Daoy (cell line): Measurements from ENCODE around the gene PRKCSH. TPM values are rescaled to one million over a fixed set of nuclear protein-coding genes. Genes with fewer than 3 reads are reported as not detected.
"Not testable (repeated sequence)": the region's sequence is repeated elsewhere in the genome, so short reads cannot be mapped to it uniquely, and the experiment has no call there.

ENCODE experiments used
- DNase-seq: peaks from one replicate; pipeline ENCODE4 v3.0.0-alpha.2; 2015; ENCODE audit warnings: low read depth
- total RNA-seq: library from RNA; depleted of rRNA; stranded (reverse); fragments of >200 nt; shearing (Covaris generic); gene quantifications from 2 replicates; pipeline ENCODE4 v1.2.3, GENCODE V29; 2014

Gene PRKCSH
- total RNA-seq, 1 experiment from 2014 or later, result 85.8 TPM

- no peak for DNase-seq
Measured at GRCh38 chr19:11418549-11419506, 16.6 kb upstream of the PRKCSH start, which contains the start of gene RGL3. Gene RGL3, minus strand, starts transcription at chr19:11419314. Its CDS starts 36 bp downstream, at chr19:11419278.

DNA sequence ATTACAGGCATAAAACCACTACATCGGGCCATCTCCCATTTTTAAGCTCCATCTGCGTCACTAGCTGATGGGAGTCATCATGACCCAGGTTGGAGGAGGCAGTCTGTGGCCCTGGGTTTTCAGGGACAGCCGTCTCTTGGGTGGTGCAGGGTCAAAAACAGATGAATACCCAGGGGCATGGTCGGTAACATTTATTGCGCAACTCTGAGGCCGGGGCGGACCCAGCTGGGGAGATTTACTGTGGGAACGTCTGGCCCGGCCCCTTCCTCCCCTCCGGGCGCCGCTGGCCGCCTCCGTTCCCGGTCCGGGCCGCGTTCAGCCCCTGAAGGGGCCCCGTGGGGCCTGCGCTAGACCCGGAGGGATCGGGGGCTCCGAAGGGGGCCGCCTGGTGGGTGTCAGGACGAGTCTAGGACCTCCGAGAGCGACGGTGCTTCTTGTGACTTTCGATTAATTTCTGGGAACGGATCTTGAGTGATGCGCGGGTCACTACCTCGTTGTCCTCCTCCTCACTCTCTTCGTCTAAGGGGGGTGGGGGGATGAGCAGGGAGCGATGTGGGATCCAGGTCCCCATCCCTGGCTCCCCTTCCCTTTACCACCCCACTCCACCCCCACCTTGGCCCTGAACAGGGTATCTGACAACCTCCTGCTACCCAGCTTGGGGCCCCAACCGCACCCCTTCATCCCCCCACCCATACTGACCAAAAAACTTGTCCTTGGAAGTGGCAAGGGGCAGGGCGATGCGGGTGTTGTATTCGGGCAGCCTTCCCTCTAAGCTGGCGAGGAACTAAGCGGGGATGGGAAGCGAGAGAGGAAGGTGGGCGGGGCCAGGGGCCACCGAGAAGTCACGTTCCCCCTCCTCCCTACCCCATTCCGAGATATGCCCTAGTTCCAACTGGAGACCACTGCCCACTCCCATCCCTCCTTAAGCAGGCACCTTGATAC, 14.7 kb upstream of the PRKCSH start:
- no peak for DNase-seq

GRCh38 chr19:11421371-11422098, 13.9 kb upstream of the PRKCSH start:
- peak; percentile 25 for DNase-seq

DNA sequence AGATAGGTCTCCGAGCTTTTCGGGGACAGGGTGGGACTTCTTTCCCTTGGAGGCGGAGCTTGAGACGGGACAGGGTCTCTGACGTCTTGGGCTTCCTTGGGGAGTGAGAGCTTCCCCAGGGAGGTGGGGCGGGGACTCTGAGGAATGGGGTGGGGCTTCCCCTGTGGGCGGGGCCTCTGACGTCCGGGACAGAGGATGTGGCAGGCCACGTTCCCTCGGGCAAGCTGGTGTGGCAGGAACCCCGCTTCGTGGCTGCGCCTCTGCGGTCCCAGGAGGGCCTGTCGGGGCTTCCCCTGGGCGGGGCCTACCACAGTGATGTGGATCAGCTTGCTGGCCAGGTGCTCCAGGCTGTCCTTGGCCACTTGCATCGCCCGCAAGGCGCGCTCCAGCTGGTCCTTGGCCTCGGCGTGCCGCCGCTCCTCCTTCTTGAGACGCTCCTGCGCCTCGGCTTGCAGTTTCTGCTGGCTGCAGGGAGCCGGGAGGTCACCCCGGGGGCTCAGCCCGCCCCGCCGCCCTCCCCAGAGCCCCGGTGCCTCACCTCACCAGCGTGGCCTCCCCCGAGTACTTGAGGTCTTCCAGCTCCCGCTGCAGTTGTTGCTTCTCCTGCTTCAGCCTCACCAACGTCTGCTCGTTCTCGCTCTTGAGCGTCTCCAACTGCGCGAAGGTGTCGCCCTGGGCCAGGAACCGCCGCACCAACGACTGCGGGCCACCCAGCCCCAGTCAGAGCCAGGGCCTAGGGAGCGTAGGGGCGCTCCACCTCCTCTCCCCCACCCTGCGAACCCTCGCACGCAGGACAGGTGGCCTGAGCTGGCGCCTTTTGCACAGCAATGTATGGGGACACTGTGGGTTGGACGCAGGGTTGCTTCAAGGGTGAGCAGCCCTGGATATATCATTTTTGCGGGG, 13.0 kb upstream of the PRKCSH start:
- peak; percentile 77 for DNase-seq

DNA sequence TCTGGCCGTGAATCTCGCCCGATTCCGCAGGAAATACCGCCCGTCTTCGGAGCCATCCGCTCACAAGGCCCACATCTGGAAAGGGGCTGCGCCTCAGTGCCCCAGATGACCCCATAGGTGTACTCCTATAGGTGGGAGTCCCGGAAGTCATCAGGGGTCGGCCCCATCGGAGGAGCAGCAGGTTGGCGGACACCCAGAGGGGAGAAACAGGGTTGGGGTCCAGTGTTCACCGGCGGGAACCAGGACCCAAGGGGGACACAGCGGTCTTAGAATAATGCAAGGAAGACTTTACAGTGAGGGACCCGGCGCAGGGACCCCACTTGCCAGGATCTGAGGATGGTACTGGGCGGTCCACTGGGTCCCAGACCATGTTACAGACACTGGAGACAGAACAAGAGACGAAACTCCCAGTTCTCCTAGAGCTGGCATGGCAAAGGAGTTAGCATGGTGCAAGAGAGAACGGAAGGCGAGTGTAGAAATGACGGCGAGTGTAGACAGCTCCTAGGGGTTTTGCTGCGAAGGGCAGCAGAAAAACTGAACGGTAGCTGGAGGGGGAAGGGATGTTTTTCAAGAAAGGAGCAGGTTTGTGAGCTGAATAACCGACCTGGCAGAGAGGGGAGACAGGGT, 12.2 kb upstream of the PRKCSH start:
- no peak for DNase-seq

GRCh38 chr19:11423791-11424181, 11.6 kb upstream of the PRKCSH start:
- no peak for DNase-seq

GRCh38 chr19:11425719-11426457, 9.5 kb upstream of the PRKCSH start:
- DNase-seq, result no peak

DNA sequence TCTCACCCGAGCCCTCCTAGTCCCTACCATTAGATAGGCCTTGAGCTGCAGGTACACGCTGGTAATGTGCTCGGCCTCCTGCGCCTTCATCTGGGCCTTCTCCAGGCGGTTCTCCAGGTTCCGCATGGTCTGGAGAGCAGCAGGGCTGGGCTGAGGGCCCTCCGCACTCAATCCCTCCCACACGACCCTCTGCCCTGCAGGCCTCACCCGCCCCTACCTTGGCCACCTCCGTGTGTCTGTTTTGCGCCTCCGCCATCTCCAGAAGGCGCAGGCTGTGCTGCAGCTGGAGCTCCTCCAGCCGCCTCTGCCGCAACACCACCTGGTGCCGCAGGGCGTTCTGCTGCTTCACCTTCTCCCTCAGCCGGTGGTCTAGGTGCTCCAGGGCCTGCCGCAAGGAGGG, 8.8 kb upstream of the PRKCSH start:
- no peak for DNase-seq

DNA sequence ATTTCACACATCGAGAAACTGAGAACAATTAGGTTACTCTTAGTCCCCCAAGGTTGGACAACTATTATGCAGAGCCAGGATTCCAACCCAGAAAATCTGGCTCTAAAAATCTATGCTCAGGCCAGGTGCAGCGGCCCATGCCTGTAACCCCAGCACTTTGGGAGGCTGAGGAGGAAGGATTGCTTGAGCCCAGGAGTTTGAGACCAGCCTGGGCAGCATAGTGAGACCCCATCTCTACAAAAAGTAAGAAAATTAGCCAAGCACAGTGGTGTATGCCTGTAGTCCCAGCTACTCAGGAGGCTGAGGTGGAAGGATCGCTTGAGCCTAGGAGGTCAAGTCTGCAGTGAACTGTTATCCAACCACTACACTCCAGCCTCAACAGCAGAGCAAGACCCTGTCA, 1.9 kb upstream of the PRKCSH start:
- DNase-seq, result not testable (repeated sequence)

- DNase-seq, result no peak
Measured at GRCh38 chr19:11434703-11435056, 755 bp upstream of the PRKCSH start.

- DNase-seq, result no peak
Measured at GRCh38 chr19:11435833-11436313, 438 bp downstream of the PRKCSH start.

DNA sequence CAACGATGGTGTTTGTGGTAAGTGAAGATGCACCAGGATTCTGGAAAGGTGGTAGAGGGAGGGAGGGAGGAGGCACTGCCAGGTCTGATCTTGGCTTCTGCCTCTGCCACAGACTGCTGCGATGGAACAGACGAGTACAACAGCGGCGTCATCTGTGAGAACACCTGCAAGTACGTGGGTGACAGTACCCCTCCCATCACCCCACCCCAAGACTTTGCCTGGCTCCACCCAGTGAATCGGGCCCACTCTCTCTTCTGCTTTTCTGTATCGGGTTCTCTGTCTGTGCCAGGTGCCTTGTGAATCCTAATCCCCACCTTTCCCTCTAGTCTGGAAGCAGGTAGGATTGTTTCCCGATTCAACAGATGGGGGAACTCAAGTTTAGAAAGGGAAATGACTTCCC, 2.5 kb downstream of the PRKCSH start:
- DNase-seq, result no peak

- no peak for DNase-seq
Measured at GRCh38 chr19:11444059-11444458, 8.6 kb downstream of the PRKCSH start.

- no peak for DNase-seq
Measured at GRCh38 chr19:11445141-11445540, 9.7 kb downstream of the PRKCSH start.

GRCh38 chr19:11446271-11446651, 10.8 kb downstream of the PRKCSH start:
- DNase-seq, result no peak

DNA sequence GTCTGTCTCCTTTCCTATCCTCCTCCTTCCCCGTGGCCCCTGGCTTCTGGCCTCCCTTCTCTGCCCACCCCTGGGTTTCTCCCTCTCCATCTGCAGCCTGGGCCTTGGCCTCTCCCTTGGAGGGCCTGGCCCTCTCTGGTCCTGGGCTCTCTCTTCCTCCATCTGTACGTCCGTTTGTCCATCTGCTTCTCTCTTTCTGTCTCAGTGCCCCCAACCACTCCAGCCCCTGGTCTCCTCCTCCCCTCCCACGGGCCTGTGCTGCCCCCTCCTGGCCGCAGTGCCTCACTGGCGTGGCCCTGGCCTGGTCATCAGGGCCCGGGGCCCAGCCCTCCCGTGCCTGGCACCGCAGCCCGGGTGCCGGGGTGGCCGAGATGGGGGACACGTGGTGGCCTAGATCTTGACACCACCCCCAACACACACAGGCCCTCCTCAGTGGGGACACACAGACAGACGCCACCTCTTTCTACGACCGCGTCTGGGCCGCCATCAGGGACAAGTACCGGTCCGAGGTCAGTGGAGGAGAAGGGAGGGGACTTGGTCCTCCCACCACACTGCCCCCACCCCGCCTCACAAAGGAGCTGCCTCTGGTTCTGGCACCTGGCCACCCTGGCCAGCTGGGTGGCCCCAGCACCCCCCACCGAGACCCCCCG, 11.3 kb downstream of the PRKCSH start:
- DNase-seq, result peak; percentile 59

- DNase-seq, result no peak
Measured at GRCh38 chr19:11447347-11448262, 12.2 kb downstream of the PRKCSH start.

DNA sequence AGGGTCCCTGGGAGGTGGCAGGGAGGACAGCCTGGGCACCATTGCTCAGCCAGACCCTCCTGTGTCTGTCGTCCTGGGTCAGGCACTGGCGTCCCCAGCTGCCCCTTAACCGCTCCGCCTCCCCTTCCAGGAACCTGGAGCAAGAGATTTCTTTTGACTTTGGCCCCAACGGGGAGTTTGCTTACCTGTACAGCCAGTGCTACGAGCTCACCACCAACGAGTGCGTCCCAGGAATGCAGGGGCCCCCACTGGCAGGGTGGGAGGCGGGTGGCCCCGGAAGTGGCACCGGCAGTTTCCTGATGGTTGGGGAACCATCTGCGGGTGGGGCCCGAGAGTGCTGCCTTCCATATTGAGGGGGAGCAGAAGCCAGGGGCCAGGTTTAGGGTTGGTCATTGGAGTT, 13.0 kb downstream of the PRKCSH start:
- DNase-seq, result no peak
